Trophoblast cell (in vitro differentiated cells and primary cell): ENCODE measurements around the gene GP1BA.

ENCODE experiments used
- DNase-seq, 2 donors: peaks; one replicate each; pipeline ENCODE4 v3.0.0-alpha.2; 2016
- H2AFZ ChIP-seq: 2 replicates; pipeline ENCODE4 v1.6.1; 2013; ENCODE audit warnings: low read length, moderate library complexity, mild to moderate bottlenecking; ENCODE audit not compliant: insufficient read depth, poor library complexity
- H2AK5ac ChIP-seq: 2 replicates; pipeline ENCODE4 v1.6.1; 2013; ENCODE audit warnings: mild to moderate bottlenecking, low read length
- H2BK120ac ChIP-seq: 2 replicates; pipeline ENCODE4 v1.6.1; 2013; ENCODE audit warnings: low read length, mild to moderate bottlenecking, moderate library complexity; ENCODE audit not compliant: insufficient read depth, poor library complexity
- H2BK12ac ChIP-seq: 2 replicates; pipeline ENCODE4 v1.6.1; 2013; ENCODE audit warnings: mild to moderate bottlenecking, low read length, moderate library complexity
- H2BK5ac ChIP-seq: 2 replicates; pipeline ENCODE4 v1.6.1; 2013; ENCODE audit warnings: low read length, low read depth, moderate library complexity, mild to moderate bottlenecking; ENCODE audit not compliant: poor library complexity
- H3K14ac ChIP-seq: 2 replicates; pipeline ENCODE4 v1.6.1; 2013; ENCODE audit warnings: mild to moderate bottlenecking, low read length
- H3K18ac ChIP-seq: 2 replicates; pipeline ENCODE4 v1.6.1; 2013; ENCODE audit warnings: mild to moderate bottlenecking, low read length
- H3K23ac ChIP-seq: 2 replicates; pipeline ENCODE4 v1.6.1; 2013; ENCODE audit warnings: low read length
- H3K27ac ChIP-seq: 2 replicates; pipeline ENCODE4 v1.5.1; 2013; ENCODE audit warnings: low read depth, mild to moderate bottlenecking, inconsistent platforms, low read length, moderate library complexity
- H3K27me3 ChIP-seq: 2 replicates; pipeline ENCODE4 v1.6.1; 2013; ENCODE audit warnings: inconsistent platforms, mild to moderate bottlenecking, low read length, moderate library complexity; ENCODE audit not compliant: insufficient read depth
- H3K36me3 ChIP-seq, 2 experiments: 1 replicate in 1 of 2; 2 replicates in 1 of 2; pipeline ENCODE4 v1.6.1; 2013; ENCODE audit warnings: low read length in 2 of 2, mild to moderate bottlenecking in 2 of 2, moderate library complexity in 1 of 2; ENCODE audit not compliant: insufficient read depth in 2 of 2, control insufficient read depth in 1 of 2
- H3K4ac ChIP-seq: 2 replicates; pipeline ENCODE4 v1.6.1; 2013; ENCODE audit warnings: low read depth, mild to moderate bottlenecking, low read length, moderate library complexity
- H3K4me1 ChIP-seq, 2 experiments: 1 replicate in 1 of 2; 2 replicates in 1 of 2; pipeline ENCODE4 v1.6.1; 2013; ENCODE audit warnings: low read length in 2 of 2, mild to moderate bottlenecking in 2 of 2, moderate library complexity in 1 of 2; ENCODE audit not compliant: insufficient read depth in 2 of 2, control insufficient read depth in 1 of 2
- H3K4me2 ChIP-seq: 2 replicates; pipeline ENCODE4 v1.6.1; 2013; ENCODE audit warnings: inconsistent platforms, mild to moderate bottlenecking, low read length, moderate library complexity
- H3K4me3 ChIP-seq: 2 replicates; pipeline ENCODE4 v1.5.1; 2013; ENCODE audit warnings: mild to moderate bottlenecking, low read depth, low read length, inconsistent platforms
- H3K79me1 ChIP-seq: one replicate; pipeline ENCODE4 v1.6.1; 2013; ENCODE audit warnings: low read length
- H3K79me2 ChIP-seq: 2 replicates; pipeline ENCODE4 v1.6.1; 2013; ENCODE audit warnings: low read length, mild to moderate bottlenecking; ENCODE audit not compliant: control insufficient read depth, insufficient read depth, poor library complexity
- H3K9ac ChIP-seq: 2 replicates; pipeline ENCODE4 v1.6.1; 2013; ENCODE audit warnings: mild to moderate bottlenecking, low read length
- H3K9me3 ChIP-seq: 2 replicates; pipeline ENCODE4 v1.6.1; 2013; ENCODE audit warnings: low read depth, mild to moderate bottlenecking, control low read depth, inconsistent platforms, low read length; ENCODE audit not compliant: insufficient read depth
- H4K12ac ChIP-seq: 2 replicates; pipeline ENCODE4 v1.6.1; 2013; ENCODE audit warnings: low read depth, mild to moderate bottlenecking, low read length, moderate library complexity
- H4K8ac ChIP-seq: 2 replicates; pipeline ENCODE4 v1.6.1; 2013; ENCODE audit warnings: low read depth, mild to moderate bottlenecking, low read length, moderate library complexity
- H4K91ac ChIP-seq: one replicate; pipeline ENCODE4 v1.6.1; 2013; ENCODE audit warnings: low read depth, mild to moderate bottlenecking, low read length, moderate library complexity
- WGBS: extraction: QIAGEN DNeasy Blood & Tissue Kit; methylation state at CpG from one replicate; pipeline ENCODE4 v1.1.7; 2013; ENCODE audit warnings: missing lambda C conversion rate; ENCODE audit not compliant: insufficient read length, insufficient coverage; ENCODE audit errors: extremely low coverage; 5-methylcytosine and 5-hydroxymethylcytosine counted together

The GP1BA gene

DNA sequence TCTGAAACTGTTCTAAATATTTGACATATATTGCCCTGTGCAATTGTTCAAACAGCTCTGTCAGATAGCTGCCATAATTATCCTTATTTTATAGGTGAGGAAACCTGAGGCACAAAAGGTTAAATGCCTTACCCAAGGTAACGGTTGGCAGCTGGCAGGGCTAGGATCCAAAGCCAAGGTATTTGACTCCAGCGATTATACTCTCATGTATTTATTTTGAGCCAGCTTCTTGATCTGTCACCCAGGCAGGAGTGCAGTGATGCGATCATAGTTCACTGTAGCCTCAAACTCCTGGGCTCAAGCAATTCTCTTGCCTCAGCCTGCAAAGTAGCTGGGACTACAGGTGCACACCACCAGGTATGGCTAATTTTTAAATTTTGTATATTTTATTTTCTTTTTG is 26.0 kb downstream of the GP1BA start:
- Histone ChIP-seq H3K4me3 (no peak overlapping the region), H3K23ac (no peak overlapping the region), H3K4me1 (peaks cover 0 to 5% of the 10 kb centered on the region in 2 experiments), H2BK120ac (no peak overlapping the region), H3K79me2 (no peaks in the 10 kb centered on the region), H3K4me2 (no peak overlapping the region), H3K9me3 (peaks cover 2% of the 10 kb centered on the region), H3K79me1 (no peaks in the 10 kb centered on the region), H2AFZ (no peak overlapping the region), H3K27ac (no peak overlapping the region), H4K8ac (no peak overlapping the region), H3K14ac (no peak overlapping the region), H2BK12ac (no peak overlapping the region), H3K27me3 (no peaks in the 10 kb centered on the region), H3K9ac (no peak overlapping the region), H2BK5ac (no peak overlapping the region), H3K4ac (no peak overlapping the region), H4K12ac (no peak overlapping the region), H3K18ac (no peak overlapping the region), H2AK5ac (no peak overlapping the region), H3K36me3 (peaks cover 16 to 18% of the 10 kb centered on the region in 2 experiments), H4K91ac (no peak overlapping the region)
- no CpG with 5 or more reads among the region's 3 CpGs for WGBS
- no peak for DNase-seq

DNA sequence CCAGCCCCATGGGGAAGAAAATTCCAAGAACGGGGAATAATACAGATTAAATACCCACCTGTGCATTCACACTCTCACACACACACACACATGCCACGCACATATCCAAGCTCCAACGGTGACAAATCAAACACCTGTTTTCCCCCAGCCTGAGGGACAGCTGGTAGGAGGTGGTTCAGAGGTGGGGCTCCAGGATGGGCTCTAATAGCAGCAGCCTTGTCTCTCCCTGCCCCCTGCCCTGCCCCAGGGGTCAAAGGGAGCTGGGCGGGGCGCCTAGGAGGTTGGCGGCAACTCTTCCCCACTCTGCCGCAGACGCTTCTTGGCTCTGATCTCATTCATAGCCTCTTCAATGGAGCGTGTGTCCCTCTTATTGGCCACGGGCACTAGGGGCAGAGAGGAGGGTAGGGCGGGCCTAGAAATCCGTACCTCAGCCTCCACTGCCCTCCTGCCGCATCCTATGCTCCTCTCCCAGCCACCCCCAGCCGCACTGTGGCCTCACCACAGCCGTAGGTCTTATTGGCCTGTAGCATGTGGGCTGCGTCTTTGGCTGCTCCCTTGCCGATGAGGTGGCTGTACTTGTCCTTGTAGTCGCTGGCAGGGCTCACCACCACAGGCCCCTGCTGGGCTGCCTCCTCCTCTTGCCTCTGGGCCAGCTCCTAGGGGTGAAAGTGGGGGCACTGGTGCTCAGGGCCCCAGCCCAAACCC is 27.3 kb downstream of the GP1BA start:
- no peak for DNase-seq
- H3K36me3 ChIP-seq: peaks cover 16 to 18% of the 10 kb centered on the region in 2 experiments
- H3K4me3 ChIP-seq: no peak overlapping the region
- no CpG with 5 or more reads among the region's 18 CpGs for WGBS
- peaks cover 2% of the 10 kb centered on the region for H3K9me3 ChIP-seq
- H2AFZ ChIP-seq: no peak overlapping the region
- H3K79me1 ChIP-seq: no peaks in the 10 kb centered on the region
- no peak overlapping the region for H4K8ac ChIP-seq
- no peak overlapping the region for H2BK12ac ChIP-seq
- H2BK5ac ChIP-seq: no peak overlapping the region
- H3K4ac ChIP-seq: no peak overlapping the region
- H2AK5ac ChIP-seq: no peak overlapping the region
- no peaks in the 10 kb centered on the region for H3K4me1 ChIP-seq
- H3K14ac ChIP-seq: no peak overlapping the region
- no peak overlapping the region for H3K4me2 ChIP-seq
- H4K12ac ChIP-seq: no peak overlapping the region
- no peaks in the 10 kb centered on the region for H3K79me2 ChIP-seq
- H3K18ac ChIP-seq: no peak overlapping the region
- H4K91ac ChIP-seq: no peak overlapping the region
- no peak overlapping the region for H2BK120ac ChIP-seq
- no peak overlapping the region for H3K23ac ChIP-seq
- H3K27me3 ChIP-seq: no peaks in the 10 kb centered on the region
- no peak overlapping the region for H3K27ac ChIP-seq
- H3K9ac ChIP-seq: no peak overlapping the region

DNA sequence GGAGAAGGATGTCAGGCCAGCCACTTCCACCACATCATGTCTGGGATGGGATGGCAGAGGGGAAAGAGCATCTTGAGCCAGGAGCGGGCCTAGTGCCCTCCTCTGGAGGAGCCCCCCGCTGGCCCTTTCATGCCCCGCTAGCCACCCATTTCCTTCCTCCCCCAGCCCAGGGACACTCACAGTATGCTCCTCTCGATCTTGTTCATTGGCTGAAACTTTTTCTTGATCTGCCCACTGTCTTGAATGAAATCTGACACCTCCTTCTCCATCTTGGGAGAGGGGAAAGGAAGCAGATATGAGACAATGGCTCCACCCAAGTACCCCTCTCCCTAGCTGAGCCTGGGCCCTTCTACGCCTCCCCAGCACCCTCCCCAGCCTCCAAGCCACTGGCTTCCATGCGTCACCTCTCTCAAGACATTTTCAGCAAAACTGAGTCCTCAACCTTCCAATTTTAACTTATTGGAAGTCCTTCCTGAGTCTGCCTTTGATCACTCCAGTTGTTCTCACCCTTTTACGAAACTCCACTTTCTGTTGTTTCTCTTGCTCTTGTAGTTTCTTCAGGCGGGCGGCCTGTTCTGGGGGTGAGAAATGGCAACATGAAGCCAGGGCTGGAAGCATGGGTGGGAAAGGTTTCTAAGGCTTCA is 28.3 kb downstream of the GP1BA start:
- Histone ChIP-seq H3K27ac (no peak overlapping the region), H2AK5ac (no peak overlapping the region), H3K23ac (no peak overlapping the region), H2BK5ac (no peak overlapping the region), H2BK12ac (no peak overlapping the region), H2AFZ (no peak overlapping the region), H3K4me3 (no peak overlapping the region), H3K27me3 (no peaks in the 10 kb centered on the region), H4K91ac (no peak overlapping the region), H3K9ac (no peak overlapping the region), H3K79me1 (no peaks in the 10 kb centered on the region), H3K9me3 (peaks cover 2% of the 10 kb centered on the region), H3K79me2 (no peaks in the 10 kb centered on the region), H3K4me1 (no peaks in the 10 kb centered on the region), H3K14ac (no peak overlapping the region), H3K36me3 (peaks cover 17 to 18% of the 10 kb centered on the region in 2 experiments), H4K8ac (no peak overlapping the region), H3K4me2 (no peak overlapping the region), H3K4ac (no peak overlapping the region), H4K12ac (no peak overlapping the region), H3K18ac (no peak overlapping the region), H2BK120ac (no peak overlapping the region)
- no peak for DNase-seq
- no CpG with 5 or more reads among the region's 9 CpGs for WGBS

DNA sequence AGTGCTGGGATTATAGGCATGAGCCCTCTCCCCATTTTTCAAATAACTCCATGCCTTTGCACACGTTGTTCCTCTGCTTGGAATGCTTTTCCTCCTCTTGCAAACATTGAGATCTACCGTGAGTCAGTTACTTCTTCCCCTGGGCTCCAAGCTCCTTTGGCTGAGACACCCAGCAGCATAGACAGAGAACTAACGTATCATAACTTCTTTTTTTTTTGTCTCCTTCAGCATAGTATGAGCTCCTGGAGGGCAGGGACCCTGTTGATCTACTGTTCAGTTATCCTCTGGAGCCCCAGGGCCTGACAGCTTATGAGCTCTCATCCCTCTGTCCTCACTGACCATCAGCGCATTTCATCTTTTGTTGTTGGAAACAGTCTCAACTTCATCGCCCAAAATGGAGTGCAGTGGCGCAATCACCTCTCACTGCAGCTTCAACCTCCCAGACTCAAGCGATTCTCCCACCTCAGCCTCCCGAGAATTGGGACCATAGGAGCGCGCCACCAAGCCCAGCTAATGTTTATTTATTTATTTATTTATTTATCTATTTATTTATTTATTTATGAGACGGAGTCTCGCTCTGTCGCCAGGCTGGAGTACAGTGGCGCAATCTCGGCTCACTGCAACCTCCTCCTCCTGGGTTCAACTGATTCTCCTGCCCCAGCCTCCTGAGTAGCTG is 33.4 kb downstream of the GP1BA start:
- no peak overlapping the region for H4K8ac ChIP-seq
- peaks cover 19% of the 10 kb centered on the region for H3K79me2 ChIP-seq
- no peak overlapping the region for H4K91ac ChIP-seq
- H2BK120ac ChIP-seq: no peak overlapping the region
- no peak overlapping the region for H3K4me2 ChIP-seq
- H3K36me3 ChIP-seq: peaks cover 12 to 14% of the 10 kb centered on the region in 2 experiments
- H4K12ac ChIP-seq: no peak overlapping the region
- H3K4ac ChIP-seq: no peak overlapping the region
- no peak overlapping the region for H3K27ac ChIP-seq
- peaks cover 27% of the 10 kb centered on the region for H3K79me1 ChIP-seq
- H3K14ac ChIP-seq: no peak overlapping the region
- H2AFZ ChIP-seq: no peak overlapping the region
- WGBS: no CpG with 5 or more reads among the region's 15 CpGs
- DNase-seq: peak; percentile 86 to 89
- peaks cover 15 to 20% of the 10 kb centered on the region in 2 experiments for H3K4me1 ChIP-seq
- no peaks in the 10 kb centered on the region for H3K27me3 ChIP-seq
- H3K9me3 ChIP-seq: no peaks in the 10 kb centered on the region
- no peak overlapping the region for H2AK5ac ChIP-seq
- H3K4me3 ChIP-seq: no peak overlapping the region
- no peak overlapping the region for H3K18ac ChIP-seq
- no peak overlapping the region for H2BK12ac ChIP-seq
- no peak overlapping the region for H3K9ac ChIP-seq
- no peak overlapping the region for H3K23ac ChIP-seq
- H2BK5ac ChIP-seq: no peak overlapping the region
